Upper lobe of left lung (tissue), 6 donors: ENCODE data around the gene IRF5. TPM values are rescaled to one million over a fixed set of nuclear protein-coding genes. Genes with fewer than 3 reads are reported as not detected.

Experiments
- ATAC-seq, 2 donors: fragments of 200-7000 bp; cut with Tn5 transposase; one replicate each; pipeline ENCODE4 v1.9.1; 2022; ENCODE audit warnings: mild to moderate bottlenecking in 2 of 2, moderate library complexity in 2 of 2; ENCODE audit not compliant: low FRiP score in 2 of 2
- DNase-seq, 2 donors: peaks; one replicate each; pipeline ENCODE4 v3.0.0-alpha.2; 2019 to 2020
- H3K27ac ChIP-seq, 4 donors: fragments of 200-600 bp; sonication (generic); one replicate each; pipeline ENCODE4 v1.5.1; 2016 to 2019
- H3K27me3 ChIP-seq, 4 donors: fragments of 200-600 bp; sonication (generic); one replicate each; pipeline ENCODE4 v1.5.1; 2017 to 2019
- H3K36me3 ChIP-seq, 4 donors: fragments of 200-600 bp; sonication (generic); one replicate each; pipeline ENCODE4 v1.5.1; 2016 to 2019
- H3K4me1 ChIP-seq, 4 donors: fragments of 200-600 bp; sonication (generic); one replicate each; pipeline ENCODE4 v1.5.1; 2018 to 2019
- H3K4me3 ChIP-seq, 4 donors: fragments of 200-600 bp; sonication (generic); one replicate each; pipeline ENCODE4 v1.5.1; 2017 to 2019; ENCODE audit warnings: mild to moderate bottlenecking in 2 of 4, moderate library complexity in 1 of 4
- H3K9me3 ChIP-seq, 4 donors: fragments of 200-600 bp; sonication (generic); one replicate each; pipeline ENCODE4 v1.5.1; 2018 to 2019
- EP300 ChIP-seq, 4 donors: sonication (generic); formaldehyde crosslinking; IDR thresholded peaks; one replicate each; pipeline ENCODE4 v1.5.1; 2017; ENCODE audit warnings: antibody characterized with exemption in 4 of 4, control low read depth in 2 of 4
- POLR2A ChIP-seq, 4 donors: fragments of 450-650 bp; IDR thresholded peaks; one replicate each; pipeline ENCODE4 v1.5.1; 2016 to 2017; ENCODE audit warnings: antibody characterized with exemption in 4 of 4, mild to moderate bottlenecking in 2 of 4
- POLR2AphosphoS5 ChIP-seq, 2 donors: sonication (generic); formaldehyde crosslinking; IDR thresholded peaks; one replicate each; pipeline ENCODE4 v1.5.1; 2017; ENCODE audit warnings: antibody characterized with exemption in 2 of 2
- WGBS, 2 donors: methylation state at CpG; one replicate each; pipeline ENCODE4 v1.1.5; 2017 to 2018; 5-methylcytosine and 5-hydroxymethylcytosine counted together
- total RNA-seq, 6 donors: library from RNA; depleted of rRNA in 4 of 6; stranded (reverse); fragments of >200 nt in 4 of 6; gene quantifications; one replicate each; pipeline versions ENCODE4 v1.1.0 to v1.2.1, GENCODE V29; 2016 to 2021
- TF ChIP-seq, protein P1 (sequence below), 6 experiments: fragments of 450-650 bp in 4 of 6; fragments of 200-600 bp in 2 of 6; sonication (generic) in 2 of 6; IDR thresholded peaks; one replicate each; pipeline ENCODE4 v1.5.1; 2016 to 2019; ENCODE audit warnings: antibody characterized with exemption in 6 of 6
- donor health status: DM: no; HTN: no; CAD: no; lungs with moderate emphysema.
- donor health status: DM: no; HTN: yes; CAD: no; lungs with severe emphysema.

The IRF5 gene
- total RNA-seq, 6 donors from 2014 or later, result 10.7 to 83.8 (median 45.8) TPM

DNA sequence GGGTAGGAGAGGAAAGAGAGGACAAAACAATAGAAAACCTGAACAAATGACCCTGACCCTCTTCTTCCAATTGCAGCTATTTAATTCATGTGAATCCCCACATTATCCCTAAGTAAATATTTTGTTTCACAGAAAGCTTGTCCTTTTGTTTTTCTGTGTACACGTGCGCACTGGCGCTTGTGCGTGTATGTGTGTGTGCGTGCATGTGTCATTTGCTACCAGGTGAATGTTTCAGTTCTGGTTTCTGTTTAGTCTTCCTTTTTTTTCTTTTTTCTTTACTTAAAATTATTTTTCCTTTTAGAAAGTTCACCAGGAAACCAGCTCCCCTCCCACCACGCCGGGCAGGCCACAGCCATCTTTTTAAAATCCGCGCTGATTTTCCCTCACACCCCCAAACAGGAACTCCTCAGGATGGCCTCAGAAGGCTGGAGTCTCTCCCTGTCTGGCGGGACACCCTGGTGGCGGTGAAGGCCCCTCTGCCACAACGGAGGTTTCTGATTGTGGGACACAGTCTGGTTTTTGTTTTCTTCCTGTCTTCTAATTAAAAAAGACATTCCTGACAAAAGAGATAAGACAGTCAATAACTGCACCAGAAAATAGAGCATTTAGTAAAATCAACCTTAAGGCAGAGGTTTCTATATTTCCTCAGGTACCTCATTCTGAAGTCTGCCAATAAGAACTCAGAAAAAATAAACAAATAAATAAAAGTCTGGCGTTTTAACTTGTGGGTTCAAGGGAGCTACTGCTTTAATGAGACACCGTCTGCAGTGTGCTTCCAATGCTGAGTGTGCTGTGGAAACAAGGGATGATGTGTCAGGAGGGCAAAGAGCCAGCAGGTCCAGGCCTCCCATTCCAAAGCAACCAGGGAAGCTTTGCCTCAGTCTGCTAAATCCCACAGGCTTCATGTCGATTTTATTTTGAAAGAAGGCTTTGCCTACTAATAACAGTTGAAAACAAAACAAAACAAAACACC is 17.4 kb downstream of the IRF5 start:
- H3K27ac ChIP-seq, result no peak overlapping the region
- no peak overlapping the region for H3K4me3 ChIP-seq
- TF ChIP-seq, protein P1, sequence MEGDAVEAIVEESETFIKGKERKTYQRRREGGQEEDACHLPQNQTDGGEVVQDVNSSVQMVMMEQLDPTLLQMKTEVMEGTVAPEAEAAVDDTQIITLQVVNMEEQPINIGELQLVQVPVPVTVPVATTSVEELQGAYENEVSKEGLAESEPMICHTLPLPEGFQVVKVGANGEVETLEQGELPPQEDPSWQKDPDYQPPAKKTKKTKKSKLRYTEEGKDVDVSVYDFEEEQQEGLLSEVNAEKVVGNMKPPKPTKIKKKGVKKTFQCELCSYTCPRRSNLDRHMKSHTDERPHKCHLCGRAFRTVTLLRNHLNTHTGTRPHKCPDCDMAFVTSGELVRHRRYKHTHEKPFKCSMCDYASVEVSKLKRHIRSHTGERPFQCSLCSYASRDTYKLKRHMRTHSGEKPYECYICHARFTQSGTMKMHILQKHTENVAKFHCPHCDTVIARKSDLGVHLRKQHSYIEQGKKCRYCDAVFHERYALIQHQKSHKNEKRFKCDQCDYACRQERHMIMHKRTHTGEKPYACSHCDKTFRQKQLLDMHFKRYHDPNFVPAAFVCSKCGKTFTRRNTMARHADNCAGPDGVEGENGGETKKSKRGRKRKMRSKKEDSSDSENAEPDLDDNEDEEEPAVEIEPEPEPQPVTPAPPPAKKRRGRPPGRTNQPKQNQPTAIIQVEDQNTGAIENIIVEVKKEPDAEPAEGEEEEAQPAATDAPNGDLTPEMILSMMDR (IDR thresholded peaks at IDR 0.05), result no peak
- TF ChIP-seq POLR2A (IDR thresholded peaks at IDR 0.05) (no peak), POLR2AphosphoS5 (IDR thresholded peaks at IDR 0.05) (no peak), EP300 (IDR thresholded peaks at IDR 0.05) (no peak)
- H3K9me3 ChIP-seq, result no peaks in the 10 kb centered on the region
- DNase-seq (no peak), ATAC-seq (peak in 1 of 2 donors; percentile 40)
- no peaks in the 10 kb centered on the region for H3K4me1 ChIP-seq
- no peaks in the 10 kb centered on the region for H3K27me3 ChIP-seq
- 69 to 77% methylated on average over 15 of the region's 15 CpGs for WGBS, 2 donors
- peaks cover 14 to 82% (median 57%) of the 10 kb centered on the region in 4 donors for H3K36me3 ChIP-seq

DNA sequence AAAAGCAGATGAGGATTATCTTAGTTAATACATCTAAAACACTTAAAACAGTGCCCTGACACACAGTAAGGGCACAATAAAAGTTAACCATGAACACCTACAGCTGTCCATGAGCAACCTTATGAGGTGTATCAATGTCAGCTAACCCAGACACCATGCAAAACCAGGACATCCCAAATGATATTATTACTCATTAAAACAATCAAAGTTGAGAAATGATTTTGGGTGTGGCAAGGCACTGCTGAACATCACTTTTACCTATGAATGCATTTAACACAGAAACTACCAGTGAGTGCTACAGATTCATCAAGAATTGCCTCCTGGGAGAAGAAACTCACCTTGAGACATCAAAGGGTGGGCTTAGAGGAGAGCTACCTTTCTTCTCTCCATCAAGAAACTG is 18.3 kb downstream of the IRF5 start:
- TF ChIP-seq POLR2AphosphoS5 (IDR thresholded peaks at IDR 0.05) (no peak), EP300 (IDR thresholded peaks at IDR 0.05) (no peak), POLR2A (IDR thresholded peaks at IDR 0.05) (no peak)
- TF ChIP-seq, protein P1 (IDR thresholded peaks at IDR 0.05), result no peak
- H3K27ac ChIP-seq, result no peak overlapping the region
- no peaks in the 10 kb centered on the region for H3K27me3 ChIP-seq
- DNase-seq, result no peak
- peaks cover 14 to 82% (median 58%) of the 10 kb centered on the region in 4 donors for H3K36me3 ChIP-seq
- no peaks in the 10 kb centered on the region for H3K4me1 ChIP-seq
- no peak for ATAC-seq
- no peaks in the 10 kb centered on the region for H3K9me3 ChIP-seq
- H3K4me3 ChIP-seq, result no peak overlapping the region

DNA sequence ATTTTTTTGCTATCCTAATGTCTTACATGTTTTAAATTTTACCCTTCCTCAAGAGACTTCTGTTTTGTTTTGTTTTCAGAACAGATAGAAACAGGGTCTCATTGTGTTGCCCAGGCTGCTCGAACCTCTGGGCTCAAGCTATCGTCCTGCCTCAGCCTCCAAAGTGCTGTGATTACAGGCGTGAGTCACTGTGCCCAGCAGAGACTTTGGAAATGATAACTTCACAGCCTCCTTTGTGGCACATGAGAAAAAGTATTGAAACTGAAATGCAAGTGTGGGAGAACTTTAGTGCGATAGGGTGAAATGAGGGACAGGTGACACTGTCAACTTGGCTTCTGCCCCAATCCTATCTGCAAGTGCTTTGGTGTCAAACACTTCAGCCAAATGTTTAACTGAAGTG is 21.6 kb downstream of the IRF5 start:
- Histone ChIP-seq H3K27me3 (no peaks in the 10 kb centered on the region), H3K27ac (no peak overlapping the region), H3K4me1 (no peaks in the 10 kb centered on the region), H3K36me3 (peaks cover 11 to 77% (median 45%) of the 10 kb centered on the region in 4 donors), H3K4me3 (no peak overlapping the region), H3K9me3 (no peaks in the 10 kb centered on the region)
- TF ChIP-seq POLR2A (IDR thresholded peaks at IDR 0.05), result no peak
- no peak for TF ChIP-seq EP300 (IDR thresholded peaks at IDR 0.05)
- TF ChIP-seq POLR2AphosphoS5 (IDR thresholded peaks at IDR 0.05), result no peak
- TF ChIP-seq, protein P1 (IDR thresholded peaks at IDR 0.05), result no peak
- 91 to 93% methylated on average over 4 of the region's 4 CpGs for WGBS, 2 donors
- DNase-seq (no peak), ATAC-seq (no peak)

DNA sequence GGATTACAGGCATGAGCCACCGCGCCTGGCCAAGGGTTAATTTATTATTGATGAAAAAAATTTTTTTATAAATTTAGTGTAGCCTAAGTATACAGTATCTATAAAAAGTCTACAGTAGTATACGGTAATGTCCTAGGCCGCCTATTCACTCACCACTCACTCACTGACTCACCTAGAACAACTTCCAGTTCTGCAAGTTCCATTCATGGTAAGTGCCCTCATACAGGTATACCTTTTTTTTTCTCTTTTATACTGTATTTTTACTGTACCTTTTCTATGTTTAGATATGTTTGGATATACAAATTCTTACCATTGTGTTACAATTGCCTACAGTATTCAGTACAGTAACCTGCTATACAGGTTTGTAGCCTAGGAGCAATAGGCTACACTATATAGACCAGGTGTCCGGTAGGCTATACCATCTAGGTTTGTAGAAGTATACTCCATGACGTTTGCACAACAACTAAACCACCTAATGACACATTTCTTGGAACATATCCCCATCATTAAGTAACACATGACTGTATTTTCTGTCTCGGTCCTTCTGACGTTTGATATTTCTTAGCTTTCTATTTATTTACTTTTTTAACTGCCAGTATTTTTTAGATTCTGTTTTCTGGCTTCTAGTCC is 23.4 kb downstream of the IRF5 start:
- ATAC-seq (no peak), DNase-seq (no peak)
- Histone ChIP-seq H3K36me3 (peaks cover 2 to 77% (median 35%) of the 10 kb centered on the region in 4 donors), H3K4me1 (no peaks in the 10 kb centered on the region), H3K27me3 (no peaks in the 10 kb centered on the region), H3K27ac (no peak overlapping the region), H3K4me3 (no peak overlapping the region), H3K9me3 (no peaks in the 10 kb centered on the region)
- TF ChIP-seq, protein P1 (IDR thresholded peaks at IDR 0.05), result no peak
- TF ChIP-seq POLR2A (IDR thresholded peaks at IDR 0.05) (no peak), POLR2AphosphoS5 (IDR thresholded peaks at IDR 0.05) (no peak), EP300 (IDR thresholded peaks at IDR 0.05) (no peak)
- 91 to 92% methylated on average over 8 of the region's 8 CpGs for WGBS, 2 donors
